HEK293 (cell line): ENCODE results near the gene CASP10.

ENCODE experiments used
- CTCF ChIA-PET: fragments of 350-600 bp; formaldehyde crosslinking; extraction: SDS; loops from one replicate; lab custom pipeline; 2021; ENCODE audit warnings: antibody characterized with exemption; lab: Yijun Ruan, JAX
- POLR2A ChIA-PET: fragments of 300-600 bp; formaldehyde crosslinking; extraction: SDS; loops from one replicate; lab custom pipeline; 2020; ENCODE audit warnings: antibody characterized with exemption, inconsistent platforms; lab: Yijun Ruan, JAX
- H3K27ac ChIP-seq: fragments of 200-500 bp; sonication (Bioruptor generic); 2 replicates; pipeline ENCODE4 v1.5.1; 2014; ENCODE audit warnings: low read depth, low read length, control low read depth, inconsistent platforms; ENCODE audit errors: extremely low read depth
- H3K36me3 ChIP-seq, 2 experiments: fragments of 200-500 bp in 1 of 2; sonication (Bioruptor generic) in 1 of 2; 1 replicate in 1 of 2; 2 replicates in 1 of 2; pipeline ENCODE4 v1.5.1; 2014 to 2017; ENCODE audit warnings: inconsistent platforms in 2 of 2, low read length in 2 of 2; ENCODE audit not compliant: control insufficient read depth in 2 of 2, insufficient read depth in 1 of 2
- H3K4me1 ChIP-seq: fragments of 200-500 bp; sonication (Bioruptor generic); 2 replicates; pipeline ENCODE4 v1.5.1; 2014; ENCODE audit warnings: mild to moderate bottlenecking, low read length, inconsistent platforms; ENCODE audit not compliant: control insufficient read depth, insufficient read depth
- H3K4me3 ChIP-seq: 2 replicates; pipeline ENCODE4 v1.5.1; 2011; ENCODE audit warnings: low read depth, mild to moderate bottlenecking, control low read depth, low read length, moderate library complexity
- H3K9me3 ChIP-seq: fragments of 200-500 bp; sonication (Bioruptor generic); 2 replicates; pipeline ENCODE4 v1.5.1; 2014; ENCODE audit warnings: low read depth, low read length, inconsistent platforms; ENCODE audit not compliant: control insufficient read depth, insufficient read depth
- GLIS1 ChIP-seq: fragments of 450-650 bp; formaldehyde crosslinking; IDR thresholded peaks from 2 replicates; pipeline ENCODE4 v1.5.1; 2016; ENCODE audit warnings: missing biosample characterization, missing genetic modification characterization
- YY1 ChIP-seq: fragments of 450-650 bp; formaldehyde crosslinking; IDR thresholded peaks from 2 replicates; pipeline ENCODE4 v1.5.1; 2018; ENCODE audit warnings: missing biosample characterization, missing genetic modification characterization
- ZFP37 ChIP-seq: fragments of 450-650 bp; formaldehyde crosslinking; IDR thresholded peaks from 2 replicates; pipeline ENCODE4 v1.5.1; 2016; ENCODE audit warnings: missing biosample characterization, missing genetic modification characterization
- ZNF157 ChIP-seq: fragments of 450-650 bp; formaldehyde crosslinking; IDR thresholded peaks from 2 replicates; pipeline ENCODE4 v1.5.1; 2016; ENCODE audit warnings: missing biosample characterization, missing genetic modification characterization
- ZNF169 ChIP-seq: fragments of 450-650 bp; formaldehyde crosslinking; IDR thresholded peaks from 2 replicates; pipeline ENCODE4 v1.5.1; 2016; ENCODE audit warnings: missing biosample characterization, missing genetic modification characterization
- ZNF174 ChIP-seq: fragments of 450-650 bp; formaldehyde crosslinking; IDR thresholded peaks from 2 replicates; pipeline ENCODE4 v1.5.0; 2017; ENCODE audit warnings: missing biosample characterization, mild to moderate bottlenecking, missing genetic modification characterization
- ZNF266 ChIP-seq: fragments of 450-650 bp; formaldehyde crosslinking; IDR thresholded peaks from 2 replicates; pipeline ENCODE4 v1.5.1; 2016; ENCODE audit warnings: missing biosample characterization, missing genetic modification characterization, low read depth
- ZNF292 ChIP-seq: fragments of 450-650 bp; formaldehyde crosslinking; IDR thresholded peaks from 2 replicates; pipeline ENCODE4 v1.5.1; 2016; ENCODE audit warnings: low read depth, missing biosample characterization, missing genetic modification characterization, borderline replicate concordance
- ZNF394 ChIP-seq: fragments of 450-650 bp; formaldehyde crosslinking; IDR thresholded peaks from 2 replicates; pipeline ENCODE4 v1.5.1; 2016; ENCODE audit warnings: missing biosample characterization, missing genetic modification characterization, mild to moderate bottlenecking, moderate library complexity, borderline replicate concordance
- ZNF530 ChIP-seq: fragments of 450-650 bp; formaldehyde crosslinking; IDR thresholded peaks from 2 replicates; pipeline ENCODE4 v1.5.1; 2016; ENCODE audit warnings: low read depth, missing biosample characterization, missing genetic modification characterization
- ZNF830 ChIP-seq: fragments of 450-650 bp; IDR thresholded peaks from 2 replicates; pipeline ENCODE4 v1.5.0; 2018; ENCODE audit warnings: missing biosample characterization, missing genetic modification characterization, low read depth, mild to moderate bottlenecking, moderate library complexity
- TF ChIP-seq, protein P1 (sequence below): fragments of 450-650 bp; formaldehyde crosslinking; IDR thresholded peaks from 2 replicates; pipeline ENCODE4 v1.5.1; 2017; ENCODE audit warnings: missing biosample characterization, missing genetic modification characterization
- TF ChIP-seq, protein P2 (sequence below): fragments of 450-650 bp; formaldehyde crosslinking; IDR thresholded peaks from 2 replicates; pipeline ENCODE4 v1.5.1; 2016; ENCODE audit warnings: missing biosample characterization, missing genetic modification characterization
- TF ChIP-seq, protein P3 (sequence below): fragments of 450-650 bp; formaldehyde crosslinking; IDR thresholded peaks from 2 replicates; pipeline ENCODE4 v1.5.1; 2016; ENCODE audit warnings: missing biosample characterization, missing genetic modification characterization
- TF ChIP-seq, protein P4 (sequence below): fragments of 450-650 bp; formaldehyde crosslinking; IDR thresholded peaks from 2 replicates; pipeline ENCODE4 v1.5.0; 2017; ENCODE audit warnings: missing biosample characterization, missing genetic modification characterization, borderline replicate concordance
- TF ChIP-seq, protein P5 (sequence below): fragments of 450-650 bp; formaldehyde crosslinking; IDR thresholded peaks from 2 replicates; pipeline ENCODE4 v1.5.1; 2016; ENCODE audit warnings: missing biosample characterization, missing genetic modification characterization
- TF ChIP-seq, protein P6 (sequence below): fragments of 450-650 bp; formaldehyde crosslinking; IDR thresholded peaks from 2 replicates; pipeline ENCODE4 v1.5.1; 2016; ENCODE audit warnings: missing biosample characterization, missing genetic modification characterization

The CASP10 gene

DNA sequence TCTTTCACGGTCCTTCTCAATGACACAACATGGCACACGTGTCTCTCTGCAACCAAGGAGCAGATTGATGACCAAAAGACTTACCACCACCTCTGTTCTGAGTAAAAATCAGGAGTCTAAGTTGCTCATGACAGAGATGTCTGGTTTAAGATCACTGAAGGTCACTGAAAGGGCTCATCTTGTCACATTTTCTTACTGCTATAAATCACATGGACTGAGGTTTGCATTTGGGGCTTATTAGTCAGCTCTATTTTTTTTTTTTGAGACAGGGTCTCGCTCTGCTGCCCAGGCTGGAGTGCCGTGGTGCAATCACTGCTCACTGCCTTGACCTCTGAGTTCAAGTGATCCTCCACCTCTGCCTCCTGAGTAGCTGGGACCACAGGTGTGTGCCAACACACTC, 47.6 kb upstream of the CASP10 start:
- Histone ChIP-seq H3K27ac (no peak overlapping the region), H3K36me3 (peaks cover 6 to 45% of the 10 kb centered on the region in 2 experiments; a peak in 2 of 3 replicates)

DNA sequence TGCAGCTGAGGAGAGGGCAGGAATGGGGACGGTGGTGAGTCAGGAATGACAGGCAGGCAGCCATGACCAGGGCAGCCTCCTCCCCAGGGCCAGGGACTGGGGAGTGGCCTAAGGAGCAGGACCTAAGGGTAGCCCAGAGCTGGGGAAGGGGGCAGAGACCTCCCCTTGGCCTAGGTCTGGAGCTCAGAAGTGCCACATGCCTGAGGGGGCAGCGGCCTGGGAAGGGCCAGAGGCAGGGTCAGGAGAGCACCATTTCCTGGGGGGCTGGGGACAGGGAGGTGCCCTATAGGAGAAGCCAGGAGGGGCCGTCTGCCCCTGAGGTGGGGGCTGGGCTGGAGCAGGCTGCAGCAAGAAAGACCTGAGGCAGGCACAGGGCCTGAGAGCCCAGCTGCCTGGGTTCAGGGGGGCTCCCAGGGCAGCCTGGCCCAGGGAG, 46.0 kb upstream of the CASP10 start:
- ChIA-PET CTCF (no interaction called here), POLR2A (no interaction called here)
- no peaks in the 10 kb centered on the region for H3K4me1 ChIP-seq
- TF ChIP-seq GLIS1 (tag by site-specific recombination) (no peak), ZNF169 (no peak), ZNF266 (no peak), YY1 (tag by site-specific recombination) (no peak)
- TF ChIP-seq, protein P1, sequence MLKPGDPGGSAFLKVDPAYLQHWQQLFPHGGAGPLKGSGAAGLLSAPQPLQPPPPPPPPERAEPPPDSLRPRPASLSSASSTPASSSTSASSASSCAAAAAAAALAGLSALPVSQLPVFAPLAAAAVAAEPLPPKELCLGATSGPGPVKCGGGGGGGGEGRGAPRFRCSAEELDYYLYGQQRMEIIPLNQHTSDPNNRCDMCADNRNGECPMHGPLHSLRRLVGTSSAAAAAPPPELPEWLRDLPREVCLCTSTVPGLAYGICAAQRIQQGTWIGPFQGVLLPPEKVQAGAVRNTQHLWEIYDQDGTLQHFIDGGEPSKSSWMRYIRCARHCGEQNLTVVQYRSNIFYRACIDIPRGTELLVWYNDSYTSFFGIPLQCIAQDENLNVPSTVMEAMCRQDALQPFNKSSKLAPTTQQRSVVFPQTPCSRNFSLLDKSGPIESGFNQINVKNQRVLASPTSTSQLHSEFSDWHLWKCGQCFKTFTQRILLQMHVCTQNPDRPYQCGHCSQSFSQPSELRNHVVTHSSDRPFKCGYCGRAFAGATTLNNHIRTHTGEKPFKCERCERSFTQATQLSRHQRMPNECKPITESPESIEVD (tag by site-specific recombination): no peak
- no peak overlapping the region for H3K27ac ChIP-seq
- H3K36me3 ChIP-seq: peaks cover 13 to 45% of the 10 kb centered on the region in 2 experiments
- no peak overlapping the region for H3K4me3 ChIP-seq
- no peaks in the 10 kb centered on the region for H3K9me3 ChIP-seq

More for the DNA sequence above, 47.6 kb upstream of the CASP10 start:
- no peak overlapping the region for H3K4me3 ChIP-seq
- CTCF ChIA-PET: interaction anchor here (0.6 to 1.1 kb wide), 4 partner anchors 9 to 23 kb away, joined by 3 to 4 read pairs (median 3); no protein-coding TSS in a partner anchor
- TF ChIP-seq ZNF292: no peak
- no peak for TF ChIP-seq ZNF157 (tag by site-specific recombination)
- TF ChIP-seq, protein P2, sequence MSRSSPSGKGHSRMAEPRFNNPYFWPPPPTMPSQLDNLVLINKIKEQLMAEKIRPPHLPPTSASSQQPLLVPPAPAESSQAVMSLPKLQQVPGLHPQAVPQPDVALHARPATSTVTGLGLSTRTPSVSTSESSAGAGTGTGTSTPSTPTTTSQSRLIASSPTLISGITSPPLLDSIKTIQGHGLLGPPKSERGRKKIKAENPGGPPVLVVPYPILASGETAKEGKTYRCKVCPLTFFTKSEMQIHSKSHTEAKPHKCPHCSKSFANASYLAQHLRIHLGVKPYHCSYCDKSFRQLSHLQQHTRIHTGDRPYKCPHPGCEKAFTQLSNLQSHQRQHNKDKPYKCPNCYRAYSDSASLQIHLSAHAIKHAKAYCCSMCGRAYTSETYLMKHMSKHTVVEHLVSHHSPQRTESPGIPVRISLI (tag by site-specific recombination): no peak
- TF ChIP-seq, protein P3, sequence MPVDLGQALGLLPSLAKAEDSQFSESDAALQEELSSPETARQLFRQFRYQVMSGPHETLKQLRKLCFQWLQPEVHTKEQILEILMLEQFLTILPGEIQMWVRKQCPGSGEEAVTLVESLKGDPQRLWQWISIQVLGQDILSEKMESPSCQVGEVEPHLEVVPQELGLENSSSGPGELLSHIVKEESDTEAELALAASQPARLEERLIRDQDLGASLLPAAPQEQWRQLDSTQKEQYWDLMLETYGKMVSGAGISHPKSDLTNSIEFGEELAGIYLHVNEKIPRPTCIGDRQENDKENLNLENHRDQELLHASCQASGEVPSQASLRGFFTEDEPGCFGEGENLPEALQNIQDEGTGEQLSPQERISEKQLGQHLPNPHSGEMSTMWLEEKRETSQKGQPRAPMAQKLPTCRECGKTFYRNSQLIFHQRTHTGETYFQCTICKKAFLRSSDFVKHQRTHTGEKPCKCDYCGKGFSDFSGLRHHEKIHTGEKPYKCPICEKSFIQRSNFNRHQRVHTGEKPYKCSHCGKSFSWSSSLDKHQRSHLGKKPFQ (tag by site-specific recombination): no peak
- H3K9me3 ChIP-seq: no peaks in the 10 kb centered on the region
- no peaks in the 10 kb centered on the region for H3K4me1 ChIP-seq
- POLR2A ChIA-PET: no interaction called here

DNA sequence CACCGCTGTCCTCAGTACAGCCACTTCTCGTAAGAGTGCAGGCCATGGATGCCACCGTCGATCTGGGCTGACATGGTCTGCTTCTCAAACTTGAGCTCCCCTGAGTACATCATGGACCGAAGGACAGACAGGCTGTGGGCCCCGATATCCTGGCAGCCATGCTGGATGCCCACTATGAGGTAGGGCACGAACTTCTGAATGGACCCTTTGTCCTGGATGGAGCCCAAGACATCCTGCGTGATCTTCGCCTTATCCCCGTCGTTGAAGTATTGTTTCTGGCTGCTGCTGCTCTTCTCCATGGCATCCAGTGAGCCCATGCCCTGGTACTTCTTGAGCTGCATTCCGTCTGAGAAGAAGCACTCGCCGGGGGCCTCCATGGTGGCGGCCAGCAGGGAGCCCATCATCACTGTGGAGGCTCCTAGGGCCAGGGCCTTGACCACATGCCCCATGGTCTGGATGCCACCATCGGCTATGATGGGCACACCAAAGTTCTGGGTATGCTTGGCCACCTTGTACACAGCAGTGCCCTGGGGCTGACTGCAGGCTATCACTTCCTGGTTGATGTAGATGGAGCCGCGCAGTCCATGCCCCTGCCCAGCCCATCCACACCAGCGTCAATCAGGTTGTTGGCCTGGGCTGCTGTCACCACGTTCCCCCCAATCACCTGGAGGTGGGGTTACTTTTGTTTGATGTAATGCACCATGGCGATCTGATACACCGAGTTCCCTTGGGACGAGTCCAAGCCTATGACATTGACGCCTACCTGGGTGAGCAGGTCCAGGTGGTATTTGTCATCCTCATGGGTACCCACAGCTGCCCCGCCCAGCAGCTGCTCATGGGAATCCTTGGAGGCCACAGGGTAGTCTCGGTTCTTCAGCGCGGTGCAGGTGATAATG, 45.2 kb upstream of the CASP10 start:
- Histone ChIP-seq H3K4me1 (no peaks in the 10 kb centered on the region), H3K27ac (no peak overlapping the region), H3K4me3 (no peak overlapping the region), H3K9me3 (no peaks in the 10 kb centered on the region), H3K36me3 (peaks cover 17 to 44% of the 10 kb centered on the region in 2 experiments)
- ChIA-PET CTCF (interaction anchor here (0.6 kb wide), 1 partner anchor 11 kb away, joined by 3 read pairs; no protein-coding TSS in a partner anchor), POLR2A (no interaction called here)
- TF ChIP-seq ZFP37 (no peak), ZNF394 (tag by site-specific recombination) (no peak), ZNF174 (tag by site-specific recombination) (no peak), ZNF830 (no peak), ZNF530 (tag by site-specific recombination) (no peak)
- TF ChIP-seq, protein P4, sequence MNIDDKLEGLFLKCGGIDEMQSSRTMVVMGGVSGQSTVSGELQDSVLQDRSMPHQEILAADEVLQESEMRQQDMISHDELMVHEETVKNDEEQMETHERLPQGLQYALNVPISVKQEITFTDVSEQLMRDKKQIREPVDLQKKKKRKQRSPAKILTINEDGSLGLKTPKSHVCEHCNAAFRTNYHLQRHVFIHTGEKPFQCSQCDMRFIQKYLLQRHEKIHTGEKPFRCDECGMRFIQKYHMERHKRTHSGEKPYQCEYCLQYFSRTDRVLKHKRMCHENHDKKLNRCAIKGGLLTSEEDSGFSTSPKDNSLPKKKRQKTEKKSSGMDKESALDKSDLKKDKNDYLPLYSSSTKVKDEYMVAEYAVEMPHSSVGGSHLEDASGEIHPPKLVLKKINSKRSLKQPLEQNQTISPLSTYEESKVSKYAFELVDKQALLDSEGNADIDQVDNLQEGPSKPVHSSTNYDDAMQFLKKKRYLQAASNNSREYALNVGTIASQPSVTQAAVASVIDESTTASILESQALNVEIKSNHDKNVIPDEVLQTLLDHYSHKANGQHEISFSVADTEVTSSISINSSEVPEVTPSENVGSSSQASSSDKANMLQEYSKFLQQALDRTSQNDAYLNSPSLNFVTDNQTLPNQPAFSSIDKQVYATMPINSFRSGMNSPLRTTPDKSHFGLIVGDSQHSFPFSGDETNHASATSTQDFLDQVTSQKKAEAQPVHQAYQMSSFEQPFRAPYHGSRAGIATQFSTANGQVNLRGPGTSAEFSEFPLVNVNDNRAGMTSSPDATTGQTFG (tag by site-specific recombination): no peak
- TF ChIP-seq, protein P5, sequence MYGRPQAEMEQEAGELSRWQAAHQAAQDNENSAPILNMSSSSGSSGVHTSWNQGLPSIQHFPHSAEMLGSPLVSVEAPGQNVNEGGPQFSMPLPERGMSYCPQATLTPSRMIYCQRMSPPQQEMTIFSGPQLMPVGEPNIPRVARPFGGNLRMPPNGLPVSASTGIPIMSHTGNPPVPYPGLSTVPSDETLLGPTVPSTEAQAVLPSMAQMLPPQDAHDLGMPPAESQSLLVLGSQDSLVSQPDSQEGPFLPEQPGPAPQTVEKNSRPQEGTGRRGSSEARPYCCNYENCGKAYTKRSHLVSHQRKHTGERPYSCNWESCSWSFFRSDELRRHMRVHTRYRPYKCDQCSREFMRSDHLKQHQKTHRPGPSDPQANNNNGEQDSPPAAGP: no peak
- TF ChIP-seq, protein P6, sequence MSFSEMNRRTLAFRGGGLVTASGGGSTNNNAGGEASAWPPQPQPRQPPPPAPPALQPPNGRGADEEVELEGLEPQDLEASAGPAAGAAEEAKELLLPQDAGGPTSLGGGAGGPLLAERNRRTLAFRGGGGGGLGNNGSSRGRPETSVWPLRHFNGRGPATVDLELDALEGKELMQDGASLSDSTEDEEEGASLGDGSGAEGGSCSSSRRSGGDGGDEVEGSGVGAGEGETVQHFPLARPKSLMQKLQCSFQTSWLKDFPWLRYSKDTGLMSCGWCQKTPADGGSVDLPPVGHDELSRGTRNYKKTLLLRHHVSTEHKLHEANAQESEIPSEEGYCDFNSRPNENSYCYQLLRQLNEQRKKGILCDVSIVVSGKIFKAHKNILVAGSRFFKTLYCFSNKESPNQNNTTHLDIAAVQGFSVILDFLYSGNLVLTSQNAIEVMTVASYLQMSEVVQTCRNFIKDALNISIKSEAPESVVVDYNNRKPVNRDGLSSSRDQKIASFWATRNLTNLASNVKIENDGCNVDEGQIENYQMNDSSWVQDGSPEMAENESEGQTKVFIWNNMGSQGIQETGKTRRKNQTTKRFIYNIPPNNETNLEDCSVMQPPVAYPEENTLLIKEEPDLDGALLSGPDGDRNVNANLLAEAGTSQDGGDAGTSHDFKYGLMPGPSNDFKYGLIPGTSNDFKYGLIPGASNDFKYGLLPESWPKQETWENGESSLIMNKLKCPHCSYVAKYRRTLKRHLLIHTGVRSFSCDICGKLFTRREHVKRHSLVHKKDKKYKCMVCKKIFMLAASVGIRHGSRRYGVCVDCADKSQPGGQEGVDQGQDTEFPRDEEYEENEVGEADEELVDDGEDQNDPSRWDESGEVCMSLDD (tag by site-specific recombination): no peak
